IPS-18a (cell line): ENCODE results near the gene NFE2.

Experiments used
- H3K27ac ChIP-seq: one replicate; pipeline ENCODE4 v1.5.1; 2013; ENCODE audit warnings: low read length
- H3K27me3 ChIP-seq: one replicate; pipeline ENCODE4 v1.6.1; 2013; ENCODE audit warnings: mild to moderate bottlenecking, low read length; ENCODE audit not compliant: control insufficient read depth, insufficient read depth
- H3K36me3 ChIP-seq: one replicate; pipeline ENCODE4 v1.6.1; 2013; ENCODE audit warnings: low read depth, low read length; ENCODE audit not compliant: control insufficient read depth
- H3K4me1 ChIP-seq: one replicate; pipeline ENCODE4 v1.6.1; 2013; ENCODE audit warnings: low read depth, low read length; ENCODE audit not compliant: control insufficient read depth
- H3K4me3 ChIP-seq: one replicate; pipeline ENCODE4 v1.5.1; 2013; ENCODE audit warnings: low read length
- H3K9ac ChIP-seq: one replicate; pipeline ENCODE4 v1.6.1; 2013; ENCODE audit warnings: mild to moderate bottlenecking, low read length, moderate library complexity
- H3K9me3 ChIP-seq: one replicate; pipeline ENCODE4 v1.6.1; 2013; ENCODE audit warnings: low read depth, low read length; ENCODE audit not compliant: control insufficient read depth

NFE2 gene

GRCh38 chr12:54300732-54301427 lies at the start of gene NFE2:
Gene NFE2, minus strand, starts transcription at chr12:54301015. Its CDS starts 5,767 bp downstream, at chr12:54295248.
- peak within 1 kb of the TSS; percentile 60 for H3K9ac ChIP-seq
- peak within 1 kb of the TSS; percentile 76 for H3K27ac ChIP-seq

DNA sequence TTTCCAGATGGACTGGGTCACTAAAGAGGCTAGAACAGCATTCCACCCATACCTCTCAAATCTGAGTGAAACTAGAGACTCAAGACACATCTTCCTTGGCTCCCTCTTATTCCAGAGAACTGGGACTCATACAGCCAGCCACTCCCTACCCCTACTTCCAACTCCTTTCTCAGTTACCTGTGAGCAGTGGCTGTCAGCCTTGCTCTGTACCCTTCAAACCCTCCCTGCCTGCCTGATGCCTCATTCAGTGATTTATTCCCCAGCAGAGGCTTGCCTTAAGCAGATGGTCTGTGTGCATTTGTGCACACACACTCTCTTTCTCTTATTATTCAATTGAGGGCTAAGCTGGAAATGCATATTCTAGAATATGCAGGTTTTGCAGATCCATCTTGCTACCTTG lies 48.9 kb upstream of the NFE2 start:
- no peak overlapping the region for H3K9ac ChIP-seq
- H3K27ac ChIP-seq, result no peak overlapping the region
- H3K4me1 ChIP-seq, result peaks cover 35% of the 10 kb centered on the region
- peaks cover 26% of the 10 kb centered on the region for H3K27me3 ChIP-seq
- H3K9me3 ChIP-seq, result no peaks in the 10 kb centered on the region
- no peak overlapping the region for H3K4me3 ChIP-seq
- peaks cover 31% of the 10 kb centered on the region for H3K36me3 ChIP-seq

More at GRCh38 chr12:54300732-54301427, at the start of gene NFE2:
- no peaks in the 10 kb centered on the region for H3K36me3 ChIP-seq
- peaks cover 15% of the 10 kb centered on the region for H3K27me3 ChIP-seq
- H3K4me3 ChIP-seq, result peak within 1 kb of the TSS; percentile 68
- H3K9me3 ChIP-seq, result no peaks in the 10 kb centered on the region
- H3K4me1 ChIP-seq, result peaks cover 40% of the 10 kb centered on the region

- Histone ChIP-seq H3K9me3 (no peaks in the 10 kb centered on the region), H3K36me3 (peaks cover 32% of the 10 kb centered on the region), H3K4me1 (peaks cover 34% of the 10 kb centered on the region), H3K27ac (no peak overlapping the region), H3K27me3 (peaks cover 26% of the 10 kb centered on the region), H3K9ac (no peak overlapping the region), H3K4me3 (no peak overlapping the region)
These were observed 48.2 kb upstream of the NFE2 start for GRCh38 chr12:54349036-54349435.

DNA sequence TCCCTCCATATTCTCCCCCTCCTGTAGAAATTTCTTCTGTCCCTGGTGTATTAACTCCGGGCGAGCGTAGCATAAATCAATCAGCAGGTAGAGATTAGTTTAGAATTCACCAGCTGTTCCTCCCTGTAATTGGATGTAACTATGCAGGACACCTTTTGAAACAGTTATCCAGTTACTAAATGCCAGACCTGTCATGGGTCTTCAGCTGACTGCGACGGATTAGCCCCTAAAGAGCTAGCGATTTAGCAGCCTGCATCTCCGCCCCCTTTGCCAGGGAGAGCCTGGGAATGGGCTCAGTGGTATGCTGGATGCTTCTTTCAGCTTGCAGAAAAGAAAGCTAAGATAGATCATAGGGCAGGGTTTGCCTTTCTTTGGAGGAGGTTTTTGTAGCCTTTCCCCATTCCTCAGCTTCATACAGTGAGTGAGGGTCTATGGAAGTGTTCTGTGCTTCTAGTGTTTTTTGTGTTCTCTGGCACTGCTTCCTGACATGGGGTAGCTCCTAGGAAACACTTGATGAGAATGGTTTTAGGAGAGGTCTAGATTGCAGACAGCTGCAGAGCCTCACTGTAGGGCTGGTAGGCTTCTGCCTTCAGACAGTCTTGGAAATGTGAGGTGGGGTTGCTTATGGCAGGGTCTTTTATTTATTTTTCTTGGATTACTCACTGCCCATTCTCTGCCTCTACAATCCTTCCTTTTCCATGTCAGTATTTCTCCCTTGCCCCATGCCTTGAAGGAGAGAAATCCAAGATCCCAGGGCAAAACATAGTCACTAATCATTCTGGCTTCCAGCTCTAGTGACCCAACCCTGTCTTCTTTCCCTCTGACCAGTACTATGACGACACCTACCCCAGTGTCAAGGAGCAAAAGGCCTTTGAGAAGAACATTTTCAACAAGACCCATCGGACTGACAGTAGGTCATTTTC lies 40.8 kb upstream of the NFE2 start:
- peaks cover 28% of the 10 kb centered on the region for H3K36me3 ChIP-seq
- no peaks in the 10 kb centered on the region for H3K4me1 ChIP-seq

DNA sequence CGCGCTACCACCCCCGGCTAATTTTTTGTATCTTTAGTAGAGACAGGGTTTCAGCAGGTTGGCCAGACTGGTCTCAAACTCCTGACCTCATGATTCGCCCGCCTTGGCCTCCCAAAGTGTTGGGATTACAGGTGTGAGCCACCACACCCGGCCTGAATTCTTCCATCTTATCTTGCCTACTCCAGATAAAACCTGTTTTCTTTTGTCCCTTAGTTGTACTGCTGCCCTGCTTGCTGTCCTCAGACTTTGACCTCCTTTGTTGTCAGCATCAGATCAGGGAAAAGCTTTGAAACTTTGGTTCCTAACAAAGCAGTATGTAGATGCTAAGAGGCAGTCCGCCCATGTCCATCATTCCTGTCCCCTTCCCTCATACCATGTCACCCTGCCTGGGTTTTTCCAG lies 40.0 kb upstream of the NFE2 start:
- H3K27ac ChIP-seq, result no peak overlapping the region
- H3K4me1 ChIP-seq, result no peaks in the 10 kb centered on the region
- H3K27me3 ChIP-seq, result no peaks in the 10 kb centered on the region
- peaks cover 28% of the 10 kb centered on the region for H3K36me3 ChIP-seq
- no peak overlapping the region for H3K4me3 ChIP-seq
- H3K9me3 ChIP-seq, result no peaks in the 10 kb centered on the region
- H3K9ac ChIP-seq, result no peak overlapping the region

More for the DNA sequence above, 40.8 kb upstream of the NFE2 start:
- Histone ChIP-seq H3K27me3 (no peaks in the 10 kb centered on the region), H3K9me3 (no peaks in the 10 kb centered on the region), H3K4me3 (no peak overlapping the region), H3K9ac (no peak overlapping the region), H3K27ac (no peak overlapping the region)

DNA sequence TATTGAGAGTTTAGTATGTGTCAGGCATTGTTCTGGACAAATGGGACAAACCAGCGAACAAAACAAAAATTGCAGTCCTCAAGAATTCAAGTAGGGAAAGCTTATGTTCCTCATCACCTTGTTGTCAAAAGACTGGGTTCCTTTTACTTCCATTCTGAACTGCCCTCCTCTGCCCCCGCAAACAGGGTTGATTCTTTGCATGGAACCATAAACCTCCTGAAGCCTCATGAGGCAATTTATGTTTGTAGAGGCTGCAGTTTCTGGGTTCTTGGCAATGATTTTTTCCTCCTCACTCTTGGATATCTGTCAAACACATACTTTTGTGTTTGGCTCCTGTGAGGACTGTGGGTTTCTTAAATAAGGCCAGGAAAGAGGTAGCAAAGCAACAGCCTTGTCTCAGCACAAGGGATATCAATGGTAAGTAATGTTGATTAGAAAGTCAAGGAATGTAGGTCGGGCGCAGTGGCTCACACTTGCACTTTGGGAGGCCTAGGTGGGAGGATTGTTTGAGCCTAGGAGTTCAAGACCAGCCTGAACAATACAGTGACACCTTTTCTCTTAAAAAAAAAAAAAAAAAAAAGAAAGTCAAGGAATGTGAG lies 38.0 kb upstream of the NFE2 start:
- Histone ChIP-seq H3K4me3 (no peak overlapping the region), H3K9me3 (no peaks in the 10 kb centered on the region), H3K27ac (no peak overlapping the region), H3K36me3 (peaks cover 19% of the 10 kb centered on the region), H3K9ac (no peak overlapping the region), H3K4me1 (no peaks in the 10 kb centered on the region), H3K27me3 (no peaks in the 10 kb centered on the region)

DNA sequence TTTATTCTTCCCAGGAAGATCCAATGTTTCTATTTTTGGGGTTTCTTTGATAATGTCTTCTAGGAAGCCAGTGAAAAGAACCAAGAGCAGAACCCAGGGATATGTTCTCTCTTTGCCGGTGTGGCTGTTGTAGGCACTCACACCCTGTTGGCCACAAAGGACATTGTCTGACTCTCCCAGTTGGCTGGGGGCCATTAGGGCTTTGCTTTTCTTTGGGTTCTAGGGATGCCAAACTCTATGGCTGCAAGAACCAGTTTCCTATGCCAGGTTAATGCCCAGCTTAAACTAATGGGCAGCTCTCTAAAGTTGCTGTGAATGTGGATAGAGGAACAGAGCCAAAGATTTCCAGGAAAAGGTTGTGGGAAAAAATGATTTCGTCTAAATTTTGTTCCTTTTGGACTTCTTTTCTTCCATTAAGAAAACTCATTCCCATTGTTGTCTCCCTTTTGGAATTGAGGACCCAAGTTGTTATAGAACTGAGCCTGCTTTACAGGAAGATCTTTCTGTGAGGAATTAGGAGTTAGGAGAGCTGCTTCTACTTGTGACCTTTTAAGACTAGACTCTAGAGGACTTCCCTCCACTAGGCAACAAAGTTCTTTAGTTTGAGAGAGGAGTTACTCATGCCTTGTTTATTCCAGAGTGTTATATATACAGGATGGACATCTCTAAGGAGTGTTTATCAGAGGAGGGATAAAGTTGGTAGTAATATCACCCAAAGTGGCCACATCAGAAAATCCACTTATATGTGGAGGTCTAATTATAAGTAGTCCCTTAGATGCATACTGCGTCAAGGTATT lies 37.2 kb upstream of the NFE2 start:
- no peak overlapping the region for H3K27ac ChIP-seq
- H3K36me3 ChIP-seq, result peaks cover 11% of the 10 kb centered on the region
- no peaks in the 10 kb centered on the region for H3K4me1 ChIP-seq
- H3K27me3 ChIP-seq, result no peaks in the 10 kb centered on the region
- H3K9ac ChIP-seq, result no peak overlapping the region
- H3K4me3 ChIP-seq, result no peak overlapping the region
- no peaks in the 10 kb centered on the region for H3K9me3 ChIP-seq

- no peak overlapping the region for H3K27ac ChIP-seq
- H3K9ac ChIP-seq, result no peak overlapping the region
- peaks cover 8% of the 10 kb centered on the region for H3K36me3 ChIP-seq
- no peak overlapping the region for H3K4me3 ChIP-seq
- H3K27me3 ChIP-seq, result no peaks in the 10 kb centered on the region
- no peaks in the 10 kb centered on the region for H3K9me3 ChIP-seq
- no peaks in the 10 kb centered on the region for H3K4me1 ChIP-seq
These were observed 36.5 kb upstream of the NFE2 start for GRCh38 chr12:54337280-54337842.

GRCh38 chr12:54333420-54334034 lies 32.7 kb upstream of the NFE2 start:
- Histone ChIP-seq H3K9me3 (no peaks in the 10 kb centered on the region), H3K36me3 (no peaks in the 10 kb centered on the region), H3K4me1 (peaks cover 14% of the 10 kb centered on the region), H3K27ac (no peak overlapping the region), H3K4me3 (no peak overlapping the region), H3K9ac (no peak overlapping the region), H3K27me3 (no peaks in the 10 kb centered on the region)

DNA sequence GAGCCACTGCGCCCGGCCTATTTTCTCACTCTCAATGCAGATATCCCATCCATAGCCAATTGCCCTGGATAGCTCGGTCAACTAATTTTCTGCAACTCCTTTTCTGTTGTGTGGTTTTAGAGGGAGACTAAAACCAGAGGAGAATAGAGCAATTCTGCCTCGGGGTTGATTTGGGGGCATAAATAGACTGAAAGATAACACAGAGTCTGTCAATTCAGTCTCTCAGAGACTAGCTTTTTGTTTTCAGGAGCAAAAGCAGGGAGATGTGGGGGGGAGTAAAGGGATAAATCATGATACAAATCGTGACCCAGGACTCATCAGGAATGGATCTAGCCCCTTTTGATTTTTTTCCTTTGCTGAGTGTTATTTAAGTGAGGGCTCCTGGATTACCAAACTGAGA lies 30.6 kb upstream of the NFE2 start:
- Histone ChIP-seq H3K27ac (no peak overlapping the region), H3K36me3 (no peaks in the 10 kb centered on the region), H3K9me3 (no peaks in the 10 kb centered on the region), H3K27me3 (no peaks in the 10 kb centered on the region), H3K4me3 (no peak overlapping the region), H3K4me1 (peaks cover 16% of the 10 kb centered on the region), H3K9ac (no peak overlapping the region)
